HG03103 (cell line): Measurements from ENCODE around the gene CCHCR1.

Source experiments
- ATAC-seq: cut with Tn5 transposase; IDR thresholded peaks from one replicate; pipeline ENCODE4 v1.9.1; 2021; ENCODE audit warnings: low read depth; ENCODE audit not compliant: unreplicated experiment

Gene CCHCR1

DNA sequence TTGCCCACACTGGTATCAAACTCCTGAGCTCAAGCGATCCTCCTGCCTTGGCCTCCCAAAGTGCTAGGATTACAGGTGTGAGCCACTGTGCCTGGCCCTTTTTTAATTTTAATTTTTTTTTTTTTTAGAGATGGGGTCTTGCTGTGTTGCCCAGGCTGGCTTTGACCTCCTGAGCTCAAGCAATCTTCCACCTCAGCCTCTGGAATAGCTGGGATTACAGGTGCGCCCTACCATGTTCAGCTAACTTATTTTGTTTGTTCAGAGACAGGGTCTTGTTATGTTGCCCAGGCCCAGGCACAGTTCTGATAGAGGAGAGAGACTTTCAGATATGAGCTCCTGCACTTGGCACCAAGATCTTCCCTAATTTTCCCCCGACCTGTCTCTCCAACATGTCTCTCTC is 26.9 kb downstream of the CCHCR1 start:
- ATAC-seq: no peak

GRCh38 chr6:31129130-31129529 is 28.5 kb downstream of the CCHCR1 start:
- no peak for ATAC-seq

- no peak for ATAC-seq
Measured at GRCh38 chr6:31128093-31128676, 29.4 kb downstream of the CCHCR1 start.

GRCh38 chr6:31126396-31127175 is 31.0 kb downstream of the CCHCR1 start:
- no peak for ATAC-seq

- ATAC-seq: no peak
Measured at GRCh38 chr6:31125586-31126363, 31.8 kb downstream of the CCHCR1 start.

GRCh38 chr6:31125162-31125561 is 32.4 kb downstream of the CCHCR1 start:
- no peak for ATAC-seq

DNA sequence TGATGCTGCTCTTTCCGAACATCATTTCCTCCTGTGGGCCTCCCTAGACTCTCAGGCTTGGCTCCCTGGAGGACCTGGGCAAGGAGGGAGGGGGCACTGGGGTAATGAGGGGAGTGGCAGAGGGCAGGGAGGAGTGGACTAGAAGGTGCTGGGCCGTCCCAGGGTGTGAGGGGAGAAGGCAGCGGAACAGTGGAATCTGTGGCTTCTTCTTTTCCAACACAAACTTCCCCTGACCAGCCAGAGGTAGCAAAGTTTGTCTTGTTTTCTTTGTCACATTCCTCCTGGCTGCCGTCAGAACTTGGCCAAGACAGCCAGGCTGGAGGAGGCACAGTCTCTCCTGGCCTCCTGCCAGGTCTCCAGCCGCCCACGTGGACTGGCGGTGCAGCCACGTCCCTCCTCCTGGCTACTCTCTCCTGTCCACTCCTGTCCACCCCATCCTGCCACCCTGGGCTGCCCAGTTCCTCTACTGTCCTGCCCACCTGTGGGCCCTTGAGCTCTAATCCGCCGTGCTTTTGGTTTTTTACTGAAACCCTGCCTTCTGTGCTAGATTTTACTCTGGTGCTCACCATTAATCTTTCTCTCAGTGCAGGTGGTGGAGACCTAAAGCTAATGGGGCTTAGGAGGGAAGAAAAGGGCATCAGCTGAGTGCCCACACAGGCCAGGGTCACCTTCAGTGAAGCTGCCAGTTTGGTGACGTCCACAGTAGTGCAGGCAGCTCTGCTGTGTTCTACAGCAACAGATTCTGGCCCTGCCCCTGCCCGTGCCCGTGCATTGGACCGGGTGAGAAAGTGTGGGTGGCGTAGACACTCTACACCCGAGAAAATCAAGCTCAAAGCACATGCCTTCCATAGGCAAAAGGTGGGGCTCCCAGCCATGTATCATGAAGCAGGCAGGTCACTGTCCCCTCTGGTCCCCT is 34.6 kb downstream of the CCHCR1 start:
- ATAC-seq: no peak

GRCh38 chr6:31121131-31121790 is 36.3 kb downstream of the CCHCR1 start:
- ATAC-seq: no peak

DNA sequence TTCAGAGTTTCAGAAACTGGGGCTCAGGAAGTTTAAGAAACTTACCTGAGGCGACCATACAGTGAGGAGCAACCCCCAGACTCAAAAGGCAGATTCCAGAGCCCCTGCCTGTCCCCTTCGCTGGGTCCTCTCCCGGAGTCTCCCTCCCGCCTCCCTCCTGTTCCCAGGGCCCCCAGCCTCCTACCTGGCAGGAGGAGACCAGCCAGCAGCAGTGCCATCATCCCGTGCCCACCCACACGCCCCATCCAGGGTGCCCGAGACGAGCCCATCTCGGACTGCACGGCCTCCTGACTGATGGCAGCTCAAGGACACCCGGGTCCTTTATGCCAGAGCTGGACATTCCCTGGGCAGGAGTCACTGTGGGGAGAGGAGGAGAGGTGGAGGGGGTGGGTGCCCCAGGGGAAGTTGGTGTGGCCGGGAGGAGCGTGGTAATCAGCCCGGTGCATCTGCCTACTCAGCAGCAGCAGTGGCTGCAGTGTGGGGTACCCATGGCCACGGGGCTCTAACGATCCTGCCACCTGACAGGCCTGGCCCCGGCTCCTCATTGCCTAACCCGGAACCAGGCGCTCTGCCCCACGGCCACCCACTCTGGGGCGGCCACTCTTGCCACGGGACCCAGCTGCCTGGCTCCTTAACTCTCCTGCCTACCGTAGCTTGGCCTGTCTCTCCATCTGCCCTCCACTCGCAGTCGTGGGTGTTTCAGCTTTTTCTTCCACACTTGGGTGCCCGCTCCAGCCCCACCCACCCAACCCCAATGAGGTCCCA is 37.3 kb downstream of the CCHCR1 start, which contains the start of gene CDSN:
CDSN (minus strand) TSS at position 296 of the 765 bp plus-strand sequence; CDS start at position 269, 27 bp downstream.
- no peak for ATAC-seq

DNA sequence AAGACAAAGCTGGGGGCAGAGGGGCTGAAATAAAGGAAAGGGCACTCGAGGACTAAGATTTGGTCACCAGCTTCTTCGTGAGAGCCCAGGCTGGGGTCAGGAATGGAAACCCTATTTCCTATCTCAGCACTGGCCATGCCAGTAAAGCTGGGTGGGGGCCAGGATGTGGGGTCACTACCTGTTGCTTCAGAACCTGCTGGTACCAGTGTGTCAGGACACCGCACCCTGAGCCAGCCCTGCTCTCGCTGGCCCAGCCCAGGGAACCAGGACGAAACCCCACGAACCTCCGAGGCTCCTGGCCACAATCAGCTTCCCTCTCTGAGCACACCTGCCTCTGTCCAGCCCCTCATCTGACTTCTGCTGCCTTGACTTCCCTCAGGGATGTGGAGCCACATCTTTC is 39.4 kb downstream of the CCHCR1 start:
- ATAC-seq: no peak

- no peak for ATAC-seq
Measured at GRCh38 chr6:31116661-31117385, 40.8 kb downstream of the CCHCR1 start.

DNA sequence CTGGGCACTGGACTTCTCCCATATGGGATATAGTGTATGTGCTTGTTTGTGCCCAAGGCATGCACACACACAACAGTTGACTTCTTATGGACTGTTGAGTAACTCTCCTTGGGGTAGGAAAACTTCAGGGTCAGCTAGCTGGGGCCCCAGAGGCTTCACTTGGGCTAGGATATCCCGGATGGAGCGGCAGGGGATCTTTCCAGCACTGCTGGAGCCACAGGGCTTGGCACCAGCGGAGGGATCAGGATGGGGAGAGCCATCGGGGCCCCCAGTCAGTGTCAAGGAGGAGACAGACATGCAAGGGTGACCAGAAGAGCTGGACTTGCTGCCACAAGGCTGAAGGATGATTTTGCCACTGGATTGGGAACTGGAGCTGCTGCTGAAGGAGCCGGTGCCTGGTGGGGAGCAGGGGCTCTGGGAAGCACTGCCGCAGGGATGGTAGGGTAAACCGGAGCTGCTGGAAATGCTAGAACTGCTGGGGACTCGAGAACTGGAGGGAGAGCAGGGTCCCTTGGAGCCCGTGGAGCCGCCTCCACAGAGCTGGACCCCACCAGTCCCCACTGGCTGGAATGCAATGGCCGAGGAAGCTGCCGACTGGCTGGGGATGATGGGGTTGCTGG is 41.6 kb downstream of the CCHCR1 start:
- ATAC-seq: no peak

DNA sequence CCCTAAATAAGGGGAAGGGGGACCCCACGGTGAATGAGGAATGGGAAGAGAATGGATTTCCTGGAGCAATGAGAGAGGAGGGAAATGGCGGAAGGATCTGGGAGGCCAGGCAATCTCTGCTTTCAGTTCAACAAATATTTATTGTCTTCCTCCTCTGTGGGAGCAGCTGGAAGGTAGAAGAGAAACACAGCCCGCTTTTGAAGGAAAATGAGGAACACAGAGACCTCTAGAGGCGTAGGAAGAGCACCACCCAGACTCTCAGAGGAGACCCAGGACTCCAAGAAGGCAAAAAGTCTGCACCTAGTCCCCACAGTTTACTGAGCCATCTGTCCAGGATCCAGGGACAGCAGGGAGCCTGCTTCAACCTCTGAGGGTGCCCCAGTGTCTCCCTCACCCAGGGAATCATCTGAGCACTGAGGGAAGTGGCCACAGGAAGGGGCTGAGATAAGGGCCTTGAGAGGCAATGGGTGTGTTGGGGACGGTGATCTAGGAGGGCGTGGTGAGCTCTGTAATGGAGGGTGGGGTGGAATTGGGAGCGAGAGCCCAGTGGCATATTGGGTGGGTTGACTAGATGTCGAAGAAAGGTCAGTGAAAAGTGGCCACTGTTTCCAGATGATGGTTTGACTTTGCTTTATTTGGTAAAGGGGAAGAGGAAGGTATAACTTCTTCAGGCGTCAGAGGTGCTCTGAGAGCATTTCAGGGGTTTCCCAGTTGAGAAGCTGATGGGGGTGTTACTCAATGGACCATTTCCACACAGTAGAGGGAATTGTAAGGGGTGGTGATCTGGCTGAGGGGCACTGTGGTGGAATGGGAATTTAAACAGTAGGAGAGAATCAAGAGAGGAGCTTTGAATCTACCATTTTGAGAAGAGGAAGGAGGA is 42.4 kb downstream of the CCHCR1 start:
- no peak for ATAC-seq

GRCh38 chr6:31114541-31114878 is 43.1 kb downstream of the CCHCR1 start, which contains the start of gene PSORS1C1:
TSS of gene PSORS1C1 (plus strand) at chr6:31114800. CDS start at chr6:31129633, 14,833 bp downstream.
- ATAC-seq: no peak

GRCh38 chr6:31113861-31114540 is 43.6 kb downstream of the CCHCR1 start:
- no peak for ATAC-seq

DNA sequence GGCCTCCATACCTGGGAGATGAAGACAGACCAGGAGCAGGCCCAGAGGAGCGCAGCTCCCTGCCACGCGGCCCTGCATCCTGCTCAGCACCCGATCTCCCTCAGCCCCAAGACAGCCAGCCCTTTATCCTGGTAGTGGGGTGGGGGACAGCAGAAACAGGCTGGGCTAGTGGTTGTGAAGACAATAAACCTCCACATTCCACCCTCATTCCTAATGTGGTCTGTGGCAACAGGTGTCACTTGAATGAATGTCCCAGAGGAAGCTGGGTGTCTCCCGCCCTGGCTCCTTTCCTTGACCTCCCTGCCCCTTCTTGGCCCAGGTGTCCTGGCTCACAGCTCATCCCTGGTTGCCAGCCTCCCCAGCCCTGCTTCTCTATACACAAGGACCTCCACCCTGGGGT is 45.1 kb downstream of the CCHCR1 start, which contains the start of gene C6orf15:
C6orf15 (minus strand) TSS at position 98 of the 400 bp plus-strand sequence; CDS start at position 78, 20 bp downstream.
- ATAC-seq: no peak
